ENCODE data around the gene POC1A.
"Not testable (repeated sequence)": the region's sequence is repeated elsewhere in the genome, so short reads cannot be mapped to it uniquely, and the experiment has no call there.

The POC1A gene

GRCh38 chr3:52178537-52178936 is 24.3 kb upstream of the POC1A start:
- in situ Hi-C loops (cut with MboI; ENCODE audit: low sequenced_read_pairs, unreplicated experiment): no loop called here
- no peak for TF ChIP-seq CTCF (IDR thresholded peaks at IDR 0.05; ENCODE audit: borderline replicate concordance, control extremely low read depth, extremely low read depth, insufficient read depth, missing control alignments)
- no peak for DNase-seq (ENCODE audit: low spot score)

- DNase-seq (ENCODE audit: low spot score); in situ Hi-C loops (cut with MboI; ENCODE audit: low sequenced_read_pairs, unreplicated experiment): not testable (repeated sequence)
Measured at GRCh38 chr3:52178126-52178525, 23.9 kb upstream of the POC1A start.

GRCh38 chr3:52177701-52178042 is 23.4 kb upstream of the POC1A start:
- DNase-seq (ENCODE audit: low spot score): no peak
- no peak for TF ChIP-seq CTCF (IDR thresholded peaks at IDR 0.05; ENCODE audit: borderline replicate concordance, control extremely low read depth, extremely low read depth, insufficient read depth, missing control alignments)
- in situ Hi-C loops (cut with MboI; ENCODE audit: low sequenced_read_pairs, unreplicated experiment): no loop called here

GRCh38 chr3:52176951-52177700 is 22.9 kb upstream of the POC1A start:
- in situ Hi-C loops (cut with MboI; ENCODE audit: low sequenced_read_pairs, unreplicated experiment): no loop called here
- no peak for TF ChIP-seq CTCF (IDR thresholded peaks at IDR 0.05; ENCODE audit: borderline replicate concordance, control extremely low read depth, extremely low read depth, insufficient read depth, missing control alignments)
- no peak for DNase-seq (ENCODE audit: low spot score)

GRCh38 chr3:52176180-52176752 is 22.0 kb upstream of the POC1A start:
- in situ Hi-C loops (cut with MboI; ENCODE audit: low sequenced_read_pairs, unreplicated experiment): no loop called here
- TF ChIP-seq CTCF (IDR thresholded peaks at IDR 0.05; ENCODE audit: borderline replicate concordance, control extremely low read depth, extremely low read depth, insufficient read depth, missing control alignments): no peak
- DNase-seq (ENCODE audit: low spot score): no peak

GRCh38 chr3:52175416-52176179 is 21.4 kb upstream of the POC1A start:
- in situ Hi-C loops (cut with MboI; ENCODE audit: low sequenced_read_pairs, unreplicated experiment): no loop called here

More at GRCh38 chr3:52175416-52176179, 21.4 kb upstream of the POC1A start:
- DNase-seq (ENCODE audit: low spot score): no peak
- TF ChIP-seq CTCF (IDR thresholded peaks at IDR 0.05; ENCODE audit: borderline replicate concordance, control extremely low read depth, extremely low read depth, insufficient read depth, missing control alignments): no peak
